Vagina (tissue), 2 donors: ENCODE data around the gene CLEC4E. TPM values are rescaled to one million over a fixed set of nuclear protein-coding genes. Genes with fewer than 3 reads are reported as not detected.
"Not testable (repeated sequence)": the region's sequence is repeated elsewhere in the genome, so short reads cannot be mapped to it uniquely, and the experiment has no call there.

ENCODE experiments used
- DNase-seq, 2 donors: peaks; one replicate each; pipeline ENCODE4 v3.0.0-alpha.2; 2017; ENCODE audit errors: extremely low spot score in 2 of 2
- H3K27ac ChIP-seq: fragments of 200-600 bp; sonication (generic); one replicate; pipeline ENCODE4 v1.5.1; 2019
- H3K27me3 ChIP-seq: fragments of 200-600 bp; sonication (generic); one replicate; pipeline ENCODE4 v1.5.1; 2019
- H3K36me3 ChIP-seq, 2 donors: fragments of 200-600 bp; sonication (generic); one replicate each; pipeline ENCODE4 v1.5.1; 2017 to 2019
- H3K4me1 ChIP-seq: fragments of 200-600 bp; sonication (generic); one replicate; pipeline ENCODE4 v1.5.1; 2019
- H3K4me3 ChIP-seq, 2 donors: fragments of 200-600 bp; sonication (generic); 1 replicate in 1 of 2; 2 replicates in 1 of 2; pipeline ENCODE4 v1.5.1; 2016 to 2019
- H3K9me3 ChIP-seq: fragments of 200-600 bp; sonication (generic); one replicate; pipeline ENCODE4 v1.5.1; 2019
- CTCF ChIP-seq, 3 experiments: fragments of 450-650 bp in 2 of 3; fragments of 200-600 bp in 1 of 3; sonication (generic) in 1 of 3; IDR thresholded peaks; one replicate each; pipeline ENCODE4 v1.5.1; 2017 to 2019; ENCODE audit warnings: antibody characterized with exemption in 3 of 3, mild to moderate bottlenecking in 2 of 3, moderate library complexity in 2 of 3
- POLR2A ChIP-seq, 2 donors: fragments of 450-650 bp; IDR thresholded peaks; one replicate each; pipeline ENCODE4 v1.6.1; 2017; ENCODE audit warnings: antibody characterized with exemption in 2 of 2, mild to moderate bottlenecking in 2 of 2, moderate library complexity in 2 of 2
- POLR2AphosphoS5 ChIP-seq, 2 donors: sonication (generic); formaldehyde crosslinking; IDR thresholded peaks; one replicate each; pipeline ENCODE4 v1.9.0; 2017; ENCODE audit warnings: antibody characterized with exemption in 2 of 2, mild to moderate bottlenecking in 2 of 2, low read depth in 1 of 2; ENCODE audit not compliant: insufficient read depth in 1 of 2
- intact Hi-C: fragments of 100-400 bp; cut with DNase I; formaldehyde crosslinking; loops from one replicate; pipeline ENCODE4 v1.15.1; 2023
- total RNA-seq: library from RNA; depleted of rRNA; stranded (reverse); fragments of >200 nt; gene quantifications from one replicate; pipeline ENCODE4 v1.2.3, GENCODE V29; 2016

Gene CLEC4E
- total RNA-seq, 1 donor from 2014 or later: not detected

DNA sequence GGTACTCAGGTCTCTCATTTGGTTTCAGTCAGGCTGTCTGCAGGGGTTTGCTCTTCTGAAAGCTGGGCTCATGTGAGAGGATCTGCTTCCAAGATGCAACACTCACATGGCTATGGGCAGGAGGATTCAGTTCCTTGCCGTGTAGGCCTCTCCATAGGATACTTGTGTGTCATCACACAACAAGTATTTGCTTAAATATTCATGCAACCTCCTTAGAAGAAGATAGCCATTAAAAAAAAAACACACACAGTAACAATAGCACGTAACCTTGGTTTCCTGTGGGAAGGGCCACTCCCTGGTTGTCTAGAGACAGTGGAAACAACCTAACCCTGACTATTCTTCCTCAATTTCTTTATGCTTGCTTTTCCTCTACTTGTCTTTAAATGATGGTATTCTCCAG is 31.8 kb upstream of the CLEC4E start:
- no peaks in the 10 kb centered on the region for H3K4me1 ChIP-seq
- H3K27me3 ChIP-seq: no peaks in the 10 kb centered on the region
- no peaks in the 10 kb centered on the region for H3K9me3 ChIP-seq
- H3K4me3 ChIP-seq: no peak overlapping the region
- intact Hi-C loops: no loop called here
- DNase-seq: no peak
- H3K27ac ChIP-seq: no peak overlapping the region
- H3K36me3 ChIP-seq: no peaks in the 10 kb centered on the region
- TF ChIP-seq POLR2AphosphoS5 (IDR thresholded peaks at IDR 0.05; ENCODE audit: insufficient read depth in 1 of 2, low read depth in 1 of 2) (no peak), CTCF (IDR thresholded peaks at IDR 0.05) (no peak), POLR2A (IDR thresholded peaks at IDR 0.05) (no peak)

GRCh38 chr12:8566525-8566924 is 25.8 kb upstream of the CLEC4E start:
- Histone ChIP-seq H3K36me3 (no peaks in the 10 kb centered on the region), H3K4me1 (no peaks in the 10 kb centered on the region), H3K27ac (no peak overlapping the region), H3K27me3 (no peaks in the 10 kb centered on the region), H3K4me3 (no peak overlapping the region), H3K9me3 (no peaks in the 10 kb centered on the region)
- TF ChIP-seq POLR2AphosphoS5 (IDR thresholded peaks at IDR 0.05; ENCODE audit: insufficient read depth in 1 of 2, low read depth in 1 of 2) (no peak), CTCF (IDR thresholded peaks at IDR 0.05) (no peak), POLR2A (IDR thresholded peaks at IDR 0.05) (no peak)
- intact Hi-C loops: no loop called here
- no peak for DNase-seq

GRCh38 chr12:8566052-8566451 is 25.3 kb upstream of the CLEC4E start:
- H3K36me3 ChIP-seq, DNase-seq, H3K4me1 ChIP-seq, H3K9me3 ChIP-seq, H3K27me3 ChIP-seq, H3K4me3 ChIP-seq, intact Hi-C loops, H3K27ac ChIP-seq: not testable (repeated sequence)

DNA sequence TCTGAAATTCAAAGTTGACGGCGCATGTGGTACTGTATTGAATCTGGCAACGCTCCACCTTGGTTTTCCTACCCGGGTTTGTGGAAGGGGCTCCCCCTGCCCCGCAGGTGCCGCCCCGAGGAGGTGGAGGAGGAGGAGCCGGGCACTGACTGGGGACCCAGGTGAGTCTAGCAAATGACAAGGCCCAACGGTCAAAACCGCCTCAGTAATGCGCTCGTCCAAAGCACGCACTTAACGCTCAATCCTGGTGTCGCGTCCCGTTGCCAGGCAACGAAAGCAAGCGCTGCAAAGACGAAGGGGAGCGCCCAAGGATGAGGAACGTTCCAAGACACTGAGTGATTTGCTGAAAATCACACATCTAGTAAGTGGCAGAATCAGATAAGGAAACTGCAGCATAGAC is 24.0 kb upstream of the CLEC4E start:
- no peaks in the 10 kb centered on the region for H3K36me3 ChIP-seq
- no peak overlapping the region for H3K27ac ChIP-seq
- intact Hi-C loops: no loop called here
- H3K27me3 ChIP-seq: no peaks in the 10 kb centered on the region
- TF ChIP-seq POLR2A (IDR thresholded peaks at IDR 0.05): no peak
- no peak for TF ChIP-seq CTCF (IDR thresholded peaks at IDR 0.05)
- no peak for TF ChIP-seq POLR2AphosphoS5 (IDR thresholded peaks at IDR 0.05; ENCODE audit: insufficient read depth in 1 of 2, low read depth in 1 of 2)
- no peak for DNase-seq
- H3K4me1 ChIP-seq: no peaks in the 10 kb centered on the region
- H3K9me3 ChIP-seq: no peaks in the 10 kb centered on the region
- H3K4me3 ChIP-seq: no peak overlapping the region

GRCh38 chr12:8563356-8563755 is 22.7 kb upstream of the CLEC4E start:
- Histone ChIP-seq H3K27ac (no peak overlapping the region), H3K27me3 (no peaks in the 10 kb centered on the region), H3K36me3 (no peaks in the 10 kb centered on the region), H3K9me3 (no peaks in the 10 kb centered on the region), H3K4me1 (no peaks in the 10 kb centered on the region), H3K4me3 (no peak overlapping the region)
- DNase-seq: no peak
- intact Hi-C loops: no loop called here
- no peak for TF ChIP-seq POLR2AphosphoS5 (IDR thresholded peaks at IDR 0.05; ENCODE audit: insufficient read depth in 1 of 2, low read depth in 1 of 2)
- TF ChIP-seq CTCF (IDR thresholded peaks at IDR 0.05): no peak
- no peak for TF ChIP-seq POLR2A (IDR thresholded peaks at IDR 0.05)

- no peak for DNase-seq
- intact Hi-C loops: no loop called here
- Histone ChIP-seq H3K27ac (no peak overlapping the region), H3K4me1 (no peaks in the 10 kb centered on the region), H3K36me3 (no peaks in the 10 kb centered on the region), H3K9me3 (no peaks in the 10 kb centered on the region), H3K4me3 (no peak overlapping the region), H3K27me3 (no peaks in the 10 kb centered on the region)
- TF ChIP-seq CTCF (IDR thresholded peaks at IDR 0.05) (no peak), POLR2AphosphoS5 (IDR thresholded peaks at IDR 0.05; ENCODE audit: insufficient read depth in 1 of 2, low read depth in 1 of 2) (no peak), POLR2A (IDR thresholded peaks at IDR 0.05) (no peak)
Observed at GRCh38 chr12:8562310-8562709, 21.6 kb upstream of the CLEC4E start.
